ENCODE results near the gene GCDH. TPM values are rescaled to one million over a fixed set of nuclear protein-coding genes. Genes with fewer than 3 reads are reported as not detected.
"Not testable (repeated sequence)": the region's sequence is repeated elsewhere in the genome, so short reads cannot be mapped to it uniquely, and the experiment has no call there.

GCDH gene
- polyA plus RNA-seq, 4 donors, result 14.9 to 36.7 (median 26.0) TPM

GRCh38 chr19:12896460-12896859 lies 5.5 kb downstream of the GCDH start:
- no peak for DNase-seq (ENCODE audit: low read depth in 4 of 4, low spot score in 3 of 4)

- DNase-seq (ENCODE audit: low read depth in 4 of 4, low spot score in 3 of 4), result no peak
Measured at GRCh38 chr19:12899891-12900518, 9.0 kb downstream of the GCDH start.

GRCh38 chr19:12907166-12907565 lies 16.2 kb downstream of the GCDH start:
- no peak for DNase-seq (ENCODE audit: low read depth in 4 of 4, low spot score in 3 of 4)

GRCh38 chr19:12912571-12912970 lies 21.6 kb downstream of the GCDH start:
- DNase-seq (ENCODE audit: low read depth in 4 of 4, low spot score in 3 of 4), result no peak

GRCh38 chr19:12913011-12913561 lies 22.1 kb downstream of the GCDH start:
- DNase-seq (ENCODE audit: low read depth in 4 of 4, low spot score in 3 of 4), result no peak

GRCh38 chr19:12913851-12914690 lies 23.1 kb downstream of the GCDH start:
- no peak for DNase-seq (ENCODE audit: low read depth in 4 of 4, low spot score in 3 of 4)

GRCh38 chr19:12915860-12916259 lies 24.9 kb downstream of the GCDH start:
- not testable (repeated sequence) for DNase-seq (ENCODE audit: low read depth in 4 of 4, low spot score in 3 of 4)

GRCh38 chr19:12918253-12918652 lies 27.3 kb downstream of the GCDH start:
- DNase-seq (ENCODE audit: low read depth in 4 of 4, low spot score in 3 of 4), result no peak

- no peak for DNase-seq (ENCODE audit: low read depth in 4 of 4, low spot score in 3 of 4)
Measured at GRCh38 chr19:12921047-12921446, 30.1 kb downstream of the GCDH start.

GRCh38 chr19:12922959-12923358 lies 32.0 kb downstream of the GCDH start:
- DNase-seq (ENCODE audit: low read depth in 4 of 4, low spot score in 3 of 4), result no peak

GRCh38 chr19:12924621-12925310 lies 33.8 kb downstream of the GCDH start:
- DNase-seq (ENCODE audit: low read depth in 4 of 4, low spot score in 3 of 4), result no peak

GRCh38 chr19:12930002-12930645 lies 39.2 kb downstream of the GCDH start:
- no peak for DNase-seq (ENCODE audit: low read depth in 4 of 4, low spot score in 3 of 4)

GRCh38 chr19:12932392-12933286 lies 41.7 kb downstream of the GCDH start:
- DNase-seq (ENCODE audit: low read depth in 4 of 4, low spot score in 3 of 4), result no peak

GRCh38 chr19:12933287-12934072 lies 42.5 kb downstream of the GCDH start, which contains the start of gene FARSA:
Gene FARSA (minus strand): TSS chr19:12933711. CDS start chr19:12933696, 15 bp downstream.
- peak in 2 of 4 donors; percentile 81 to 82 for DNase-seq (ENCODE audit: low read depth in 4 of 4, low spot score in 3 of 4)

- no peak for DNase-seq (ENCODE audit: low read depth in 4 of 4, low spot score in 3 of 4)
Measured at GRCh38 chr19:12935071-12935470, 44.1 kb downstream of the GCDH start.

- no peak for DNase-seq (ENCODE audit: low read depth in 4 of 4, low spot score in 3 of 4)
Measured at GRCh38 chr19:12936582-12936981, 45.6 kb downstream of the GCDH start.

- no peak for DNase-seq (ENCODE audit: low read depth in 4 of 4, low spot score in 3 of 4)
Measured at GRCh38 chr19:12937093-12937926, 46.4 kb downstream of the GCDH start.
